Chondrocyte (in vitro differentiated cells): ENCODE results near the gene TTC16. TPM values are rescaled to one million over a fixed set of nuclear protein-coding genes. Genes with fewer than 3 reads are reported as not detected.

Experiments
- DNase-seq: peaks from one replicate; pipeline ENCODE4 v3.0.0; 2021; ENCODE audit warnings: mixed read lengths, low spot score
- H3K27ac Mint-ChIP-seq: one replicate; pipeline ENCODE4 v1.8.0; 2021; ENCODE audit warnings: mild to moderate bottlenecking, moderate library complexity, mixed read lengths; ENCODE audit not compliant: unreplicated experiment
- H3K27me3 Mint-ChIP-seq: 2 replicates; pipeline ENCODE4 v1.8.0; 2021; ENCODE audit warnings: low read depth, mixed read lengths
- H3K36me3 Mint-ChIP-seq: 2 replicates; pipeline ENCODE4 v1.8.0; 2021; ENCODE audit warnings: low read depth, mixed read lengths
- H3K4me1 Mint-ChIP-seq: 2 replicates; pipeline ENCODE4 v1.8.0; 2021; ENCODE audit warnings: low read depth, mild to moderate bottlenecking, mixed read lengths
- H3K4me3 Mint-ChIP-seq: one replicate; pipeline ENCODE4 v1.8.0; 2021; ENCODE audit warnings: mild to moderate bottlenecking, moderate library complexity, mixed read lengths; ENCODE audit not compliant: unreplicated experiment
- H3K9me3 Mint-ChIP-seq: 2 replicates; pipeline ENCODE4 v1.8.0; 2021; ENCODE audit warnings: low read depth, mixed read lengths
- total RNA-seq: library from RNA; stranded (reverse); gene quantifications from 3 replicates; pipeline ENCODE4 v1.2.1, GENCODE V29; 2021
- TF ChIP-seq, protein P1 (sequence below): fragments of 200-600 bp; sonication (generic); IDR thresholded peaks from 2 replicates; pipeline ENCODE4 v1.5.0; 2021; ENCODE audit warnings: antibody characterized with exemption, mild to moderate bottlenecking, moderate library complexity

The TTC16 gene
- total RNA-seq, 1 donor from 2014 or later: not detected

DNA sequence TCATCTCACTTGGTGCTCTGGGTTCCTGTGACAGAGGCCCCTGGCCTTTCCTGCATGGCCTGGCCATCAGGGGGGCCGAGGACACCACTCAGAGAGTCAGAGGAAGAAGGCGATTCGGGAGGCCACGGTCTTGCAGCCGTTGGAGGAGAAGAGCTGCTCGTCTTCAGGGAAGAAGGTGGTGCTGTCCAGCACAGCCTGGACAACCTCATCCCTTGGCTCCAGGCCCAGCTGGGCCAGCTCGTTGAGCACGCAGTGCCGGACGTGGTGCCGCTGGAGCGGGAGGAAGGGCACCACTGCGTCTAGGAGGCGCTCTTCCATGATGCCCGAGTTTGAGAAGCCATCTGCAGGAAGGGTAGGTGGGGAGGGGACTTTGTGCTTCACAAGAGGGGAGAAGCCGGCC is 16.1 kb downstream of the TTC16 start:
- H3K27me3 Mint-ChIP-seq: no peaks in the 10 kb centered on the region
- H3K9me3 Mint-ChIP-seq: no peaks in the 10 kb centered on the region
- TF ChIP-seq, protein P1, sequence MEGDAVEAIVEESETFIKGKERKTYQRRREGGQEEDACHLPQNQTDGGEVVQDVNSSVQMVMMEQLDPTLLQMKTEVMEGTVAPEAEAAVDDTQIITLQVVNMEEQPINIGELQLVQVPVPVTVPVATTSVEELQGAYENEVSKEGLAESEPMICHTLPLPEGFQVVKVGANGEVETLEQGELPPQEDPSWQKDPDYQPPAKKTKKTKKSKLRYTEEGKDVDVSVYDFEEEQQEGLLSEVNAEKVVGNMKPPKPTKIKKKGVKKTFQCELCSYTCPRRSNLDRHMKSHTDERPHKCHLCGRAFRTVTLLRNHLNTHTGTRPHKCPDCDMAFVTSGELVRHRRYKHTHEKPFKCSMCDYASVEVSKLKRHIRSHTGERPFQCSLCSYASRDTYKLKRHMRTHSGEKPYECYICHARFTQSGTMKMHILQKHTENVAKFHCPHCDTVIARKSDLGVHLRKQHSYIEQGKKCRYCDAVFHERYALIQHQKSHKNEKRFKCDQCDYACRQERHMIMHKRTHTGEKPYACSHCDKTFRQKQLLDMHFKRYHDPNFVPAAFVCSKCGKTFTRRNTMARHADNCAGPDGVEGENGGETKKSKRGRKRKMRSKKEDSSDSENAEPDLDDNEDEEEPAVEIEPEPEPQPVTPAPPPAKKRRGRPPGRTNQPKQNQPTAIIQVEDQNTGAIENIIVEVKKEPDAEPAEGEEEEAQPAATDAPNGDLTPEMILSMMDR: no peak
- H3K36me3 Mint-ChIP-seq: peaks cover 5% of the 10 kb centered on the region
- no peak for DNase-seq
- H3K4me1 Mint-ChIP-seq: peaks cover 15% of the 10 kb centered on the region
- H3K4me3 Mint-ChIP-seq: no peak overlapping the region
- no peak overlapping the region for H3K27ac Mint-ChIP-seq

DNA sequence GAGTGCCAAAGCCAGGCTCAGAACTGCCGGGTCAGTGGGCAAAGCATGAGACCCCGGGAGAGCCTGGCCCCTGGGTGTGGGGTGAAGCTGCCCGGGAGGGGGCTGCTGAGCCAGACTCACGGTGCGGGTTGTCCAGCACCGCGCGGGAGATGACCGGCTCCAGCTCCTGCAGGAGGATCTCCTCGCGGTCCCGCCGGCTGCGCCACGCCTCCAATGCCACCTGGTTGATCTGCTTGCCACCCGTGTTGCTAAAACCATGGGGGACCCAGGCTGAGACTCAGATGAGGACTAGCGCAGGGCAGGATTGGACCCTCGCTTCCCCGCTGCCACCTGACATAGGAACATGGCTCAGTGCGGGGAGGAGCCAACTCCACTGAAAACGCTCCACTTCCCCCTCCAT is 16.6 kb downstream of the TTC16 start:
- DNase-seq: no peak
- TF ChIP-seq, protein P1: no peak
- Mint-ChIP-seq H3K27me3 (no peaks in the 10 kb centered on the region), H3K4me3 (no peak overlapping the region), H3K4me1 (peaks cover 15% of the 10 kb centered on the region), H3K27ac (no peak overlapping the region), H3K36me3 (peaks cover 5% of the 10 kb centered on the region), H3K9me3 (no peaks in the 10 kb centered on the region)

DNA sequence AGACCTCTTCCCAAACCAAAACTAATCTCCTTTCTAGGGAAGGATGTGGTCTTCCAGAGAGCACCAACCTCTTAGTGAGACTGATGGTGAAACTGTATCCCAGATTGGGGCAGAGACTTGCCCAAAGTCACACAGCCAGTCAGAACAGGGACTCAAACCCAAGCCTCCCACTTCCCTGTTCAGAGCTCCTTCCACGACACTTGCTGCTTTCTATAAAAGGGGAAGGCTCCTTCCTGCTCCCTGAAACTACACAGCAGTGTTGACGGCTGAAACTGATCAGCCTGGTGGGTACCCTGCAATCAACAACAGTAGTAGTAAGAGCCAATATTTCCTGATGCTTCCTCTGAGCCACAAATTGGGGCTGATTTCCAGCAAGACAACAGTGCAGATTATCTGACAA is 17.7 kb downstream of the TTC16 start:
- TF ChIP-seq, protein P1: no peak
- DNase-seq: no peak
- peak overlapping the region; percentile 23 for H3K4me3 Mint-ChIP-seq
- H3K36me3 Mint-ChIP-seq: peaks cover 5% of the 10 kb centered on the region
- peak overlapping the region; percentile 12 for H3K27ac Mint-ChIP-seq
- no peaks in the 10 kb centered on the region for H3K27me3 Mint-ChIP-seq
- H3K9me3 Mint-ChIP-seq: no peaks in the 10 kb centered on the region
- H3K4me1 Mint-ChIP-seq: peaks cover 15% of the 10 kb centered on the region

DNA sequence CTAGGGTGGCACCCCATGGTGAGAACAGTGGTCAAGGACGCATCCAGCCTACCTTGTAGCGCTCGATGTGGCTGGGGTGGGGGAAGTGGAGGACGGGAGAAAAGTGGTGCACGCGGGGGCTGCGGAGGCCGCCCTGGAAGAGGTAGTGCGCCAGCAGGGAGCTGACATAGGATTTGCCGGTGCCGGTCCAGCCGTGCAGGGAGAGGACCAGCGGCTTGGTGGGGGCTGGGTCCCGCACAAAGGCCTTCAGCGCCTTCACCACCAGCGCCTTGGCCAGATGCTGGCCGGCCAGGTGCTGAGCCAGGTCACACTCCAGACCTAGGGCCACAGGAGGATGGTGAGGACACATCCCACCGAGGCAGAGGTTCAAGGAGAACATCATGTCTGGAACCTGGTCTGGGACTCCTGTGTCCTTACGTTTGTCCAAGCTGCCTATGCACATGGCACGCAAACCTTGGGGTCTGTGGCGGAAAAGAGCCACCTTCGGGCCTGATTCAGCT is 18.4 kb downstream of the TTC16 start:
- Mint-ChIP-seq H3K27ac (peak overlapping the region; percentile 63), H3K27me3 (no peaks in the 10 kb centered on the region), H3K9me3 (no peaks in the 10 kb centered on the region)

DNA sequence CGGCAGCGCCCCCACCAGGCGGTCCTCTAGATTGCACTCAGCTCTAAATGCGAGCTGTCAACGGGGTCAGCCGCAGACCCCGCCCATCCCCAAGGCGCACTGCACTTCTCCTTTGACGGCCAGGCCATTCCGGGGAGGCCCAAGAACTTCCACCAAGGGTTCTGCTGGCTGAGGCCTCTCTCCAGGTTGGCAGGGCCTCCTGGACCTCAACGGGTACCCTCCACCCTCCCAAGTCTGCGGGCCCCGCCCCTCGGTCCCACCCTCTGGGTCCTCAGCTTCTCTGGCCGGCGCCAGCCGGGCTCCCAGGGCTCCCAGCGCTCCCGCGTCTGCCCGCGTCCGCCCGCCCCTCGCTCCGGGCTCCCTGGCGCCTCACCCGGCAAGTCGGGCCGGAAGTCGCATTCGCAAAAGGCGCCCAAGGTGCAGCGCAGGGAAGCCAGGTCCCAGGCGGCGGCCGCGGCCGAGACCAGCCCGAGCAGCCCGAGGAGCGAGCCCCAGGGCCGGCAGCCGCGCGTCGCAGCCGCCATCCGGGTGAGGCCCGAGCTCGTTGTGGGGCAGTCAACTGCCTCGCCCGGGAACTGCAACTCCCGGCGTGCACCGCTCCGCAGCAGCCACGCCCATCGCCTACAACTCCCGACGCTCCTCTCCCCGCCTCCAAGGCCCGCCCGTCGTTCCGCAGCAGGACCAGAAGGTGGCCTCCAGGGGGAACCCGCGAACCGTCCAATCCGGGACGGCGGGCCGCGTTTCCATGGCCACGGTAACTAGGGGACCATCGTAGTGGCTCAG is 19.1 kb downstream of the TTC16 start, which contains the start of gene TOR2A:
Gene TOR2A (minus strand): TSS at position 548 of the 783 bp plus-strand sequence. CDS start 24 bp downstream, at position 524.
- H3K27ac Mint-ChIP-seq: peak within 1 kb of the TSS; percentile 81
- TF ChIP-seq, protein P1: peak; percentile 78
- H3K4me3 Mint-ChIP-seq: peak within 1 kb of the TSS; percentile 73
- no peaks in the 10 kb centered on the region for H3K9me3 Mint-ChIP-seq
- peak; percentile 99 for DNase-seq
- H3K36me3 Mint-ChIP-seq: peaks cover 5% of the 10 kb centered on the region
- H3K4me1 Mint-ChIP-seq: peaks cover 15% of the 10 kb centered on the region
- H3K27me3 Mint-ChIP-seq: no peaks in the 10 kb centered on the region

More for the DNA sequence above, 18.4 kb downstream of the TTC16 start:
- peak overlapping the region; percentile 73 for H3K4me3 Mint-ChIP-seq
- TF ChIP-seq, protein P1: peak; percentile 91
- H3K4me1 Mint-ChIP-seq: peaks cover 15% of the 10 kb centered on the region
- H3K36me3 Mint-ChIP-seq: peaks cover 5% of the 10 kb centered on the region
- DNase-seq: no peak
